GM19025 (cell line): Measurements from ENCODE around the gene ANXA4.
A peak's percentile ranks its signal among the peaks of the same experiment; 100 is the strongest.
"Not testable (repeated sequence)": the region's sequence is repeated elsewhere in the genome, so short reads cannot be mapped to it uniquely, and the experiment has no call there.

Experiments
- ATAC-seq: cut with Tn5 transposase; IDR thresholded peaks from one replicate; pipeline ENCODE4 v1.9.1; 2021; ENCODE audit warnings: mild to moderate bottlenecking, low read depth, moderate library complexity; ENCODE audit not compliant: unreplicated experiment

The ANXA4 gene

GRCh38 chr2:69718338-69718965, 23.5 kb upstream of the ANXA4 start:
- ATAC-seq: no peak

DNA sequence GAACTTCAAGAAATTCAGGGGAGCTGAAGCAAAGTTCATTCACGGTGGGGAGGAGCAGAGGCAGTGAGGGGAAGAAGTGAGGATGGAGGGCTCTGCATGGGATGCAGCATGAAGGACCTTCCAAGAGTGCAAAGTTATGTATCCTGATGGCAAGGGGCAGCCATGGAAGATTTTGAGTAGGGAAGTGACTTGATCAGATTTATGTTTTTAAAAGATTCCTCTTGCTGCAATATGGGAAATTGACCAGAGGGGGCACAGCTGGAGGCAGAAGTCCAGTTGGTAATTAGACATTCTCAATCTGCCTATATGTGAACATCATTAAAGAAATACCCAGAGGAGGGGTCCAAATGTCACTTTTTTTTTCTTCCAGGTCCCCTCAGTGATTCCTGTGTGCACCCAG, 21.5 kb upstream of the ANXA4 start:
- ATAC-seq: no peak

GRCh38 chr2:69721022-69721421, 20.9 kb upstream of the ANXA4 start:
- no peak for ATAC-seq

GRCh38 chr2:69723791-69724190, 18.1 kb upstream of the ANXA4 start:
- ATAC-seq: no peak

- ATAC-seq: no peak
These were observed 17.3 kb upstream of the ANXA4 start for GRCh38 chr2:69724540-69725159.

DNA sequence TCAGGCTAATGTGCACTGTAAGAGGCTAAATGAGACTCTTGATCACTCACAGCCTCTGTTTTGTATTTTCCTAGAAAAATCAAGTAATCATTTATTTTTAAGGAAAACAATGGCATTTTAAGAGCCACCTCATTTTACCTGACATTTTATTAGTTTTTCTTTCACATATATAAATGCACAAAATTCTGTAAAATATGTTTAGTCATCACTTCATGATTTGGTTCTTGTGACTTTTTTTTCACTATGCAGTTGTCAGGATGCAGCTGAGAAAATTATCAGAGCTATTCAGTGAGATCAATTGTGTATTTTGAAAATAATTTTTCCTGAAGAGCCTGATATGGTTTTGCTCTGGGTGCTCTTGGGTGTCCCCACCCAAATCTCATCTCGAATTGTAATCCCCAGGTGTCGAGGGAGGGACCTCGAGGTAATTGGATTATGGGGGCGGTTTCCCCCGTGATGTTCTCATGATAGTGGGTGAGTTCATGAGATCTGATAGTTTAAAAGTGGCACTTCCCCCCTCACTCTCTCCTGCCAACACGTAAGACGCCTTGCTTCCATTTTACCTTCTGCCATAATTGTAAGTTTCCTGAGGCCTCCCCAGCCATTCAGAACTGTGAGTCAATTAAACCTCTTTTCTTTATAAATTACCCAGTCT, 16.1 kb upstream of the ANXA4 start:
- no peak for ATAC-seq

DNA sequence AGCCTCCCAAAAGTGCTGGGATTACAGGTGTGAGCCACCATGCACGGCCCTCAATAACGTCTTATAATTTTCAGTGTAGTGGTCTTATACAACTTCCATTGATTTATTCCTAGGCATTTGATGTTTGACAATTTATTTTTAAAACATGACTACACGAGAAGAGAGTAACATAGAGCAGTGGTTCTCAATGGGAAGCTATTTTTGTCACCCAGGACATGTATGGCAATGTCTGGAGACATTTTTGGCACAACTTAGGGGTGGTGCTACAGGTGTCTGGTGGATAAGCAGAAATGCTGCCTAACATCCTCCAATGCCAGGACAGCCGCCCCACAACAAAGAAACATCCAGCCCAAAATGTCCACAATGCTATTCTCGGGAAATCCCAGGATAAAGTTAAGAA, 12.7 kb upstream of the ANXA4 start:
- ATAC-seq: no peak

DNA sequence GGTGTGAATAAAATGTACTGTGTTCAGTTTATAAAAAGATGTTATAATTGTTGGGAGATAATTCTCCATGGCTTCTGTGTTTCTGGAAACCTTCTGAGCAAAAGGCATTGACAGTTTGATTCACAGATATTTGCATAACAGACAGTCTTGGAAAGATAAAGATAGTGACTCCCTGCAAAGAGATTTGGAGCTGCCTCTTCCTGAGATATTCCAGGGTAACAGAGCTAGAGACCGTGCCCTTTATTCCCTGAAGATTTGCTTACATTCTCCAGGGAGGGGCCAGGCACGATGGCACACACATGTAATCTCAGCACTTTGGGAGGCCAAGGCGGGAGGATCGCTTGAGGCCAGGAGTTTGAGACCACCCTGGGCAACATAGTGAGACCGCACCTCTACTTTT, 12.2 kb upstream of the ANXA4 start:
- ATAC-seq: no peak

GRCh38 chr2:69731147-69731970, 10.6 kb upstream of the ANXA4 start:
- no peak for ATAC-seq

DNA sequence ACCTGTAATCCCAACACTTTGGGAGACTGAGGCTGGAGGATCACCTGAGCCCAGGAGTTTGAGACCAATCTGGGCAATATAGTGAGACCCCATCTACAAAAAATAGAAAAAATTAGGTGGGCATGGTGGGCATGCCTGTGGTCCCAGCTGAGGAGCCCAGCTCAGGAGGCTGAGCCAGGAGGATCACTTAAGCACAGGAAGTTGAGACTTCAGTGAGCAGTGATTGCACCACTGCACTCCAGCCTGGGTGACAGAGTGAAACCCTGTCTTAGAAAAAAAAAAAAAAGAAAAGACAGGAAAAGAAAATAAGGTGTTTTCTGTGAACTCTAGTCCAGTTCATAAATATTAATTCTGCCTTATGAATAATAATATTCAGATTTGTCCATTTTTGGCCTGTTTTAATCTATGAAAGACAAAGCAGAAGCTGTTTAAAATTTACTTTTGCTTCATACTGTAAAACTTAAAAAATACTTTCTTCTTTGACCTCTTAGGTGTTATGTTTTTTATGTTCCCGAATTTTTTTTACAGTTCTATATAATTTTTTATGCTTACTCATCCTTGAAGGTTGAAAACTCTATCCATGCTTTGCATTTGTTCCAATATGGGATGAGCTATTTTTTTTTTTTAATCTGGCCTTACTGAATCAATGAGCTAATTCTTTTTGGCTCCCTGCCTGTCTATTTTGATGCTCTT, 8.4 kb upstream of the ANXA4 start:
- ATAC-seq: no peak

- ATAC-seq: no peak
These were observed 7.8 kb upstream of the ANXA4 start for GRCh38 chr2:69734035-69734611.

GRCh38 chr2:69734854-69735544, 6.9 kb upstream of the ANXA4 start:
- no peak for ATAC-seq

GRCh38 chr2:69735686-69736085, 6.2 kb upstream of the ANXA4 start:
- no peak for ATAC-seq

GRCh38 chr2:69738149-69738548, 3.8 kb upstream of the ANXA4 start:
- ATAC-seq: not testable (repeated sequence)

DNA sequence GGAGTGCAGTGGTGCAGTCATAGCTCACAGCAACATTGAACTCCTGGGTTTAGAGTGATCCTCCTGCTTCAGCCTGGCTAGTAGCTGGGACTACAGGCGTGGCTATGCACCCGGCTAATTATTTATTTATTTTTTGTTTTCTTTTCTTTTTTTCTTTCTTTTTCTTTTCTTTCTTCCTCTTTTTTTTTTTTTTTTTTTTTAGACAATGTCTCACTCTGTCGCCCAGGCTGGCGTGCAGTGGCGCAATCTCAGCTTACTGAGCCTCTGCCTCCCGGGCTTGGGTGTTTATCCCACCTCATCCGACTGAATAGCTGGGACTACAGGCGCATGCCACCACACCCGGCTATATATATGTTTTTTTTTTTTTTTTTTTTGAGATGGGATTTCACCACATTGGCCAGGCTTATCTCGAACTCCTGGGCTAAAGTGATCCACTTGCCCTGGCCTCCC, 1.4 kb upstream of the ANXA4 start:
- ATAC-seq: no peak

DNA sequence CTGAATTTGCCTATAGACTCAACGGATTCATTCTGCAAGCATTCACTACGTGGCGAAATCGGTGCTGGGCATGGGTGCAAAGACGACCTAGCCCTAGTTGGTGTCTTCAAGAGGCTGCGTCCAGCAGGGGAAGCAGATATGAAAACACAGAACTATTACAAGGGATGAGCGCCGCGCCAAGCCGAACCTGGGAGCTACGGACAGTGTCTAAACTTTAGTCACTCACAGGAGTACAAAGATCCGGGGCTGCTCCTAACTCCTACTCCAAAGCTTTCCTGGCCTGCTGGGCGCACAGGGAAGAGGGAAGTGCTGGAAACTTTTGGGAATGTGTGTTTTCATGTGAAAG, 732 bp upstream of the ANXA4 start:
- ATAC-seq: no peak

- ATAC-seq: peak; percentile 42
These were observed 503 bp downstream of the ANXA4 start for GRCh38 chr2:69742322-69742952.

DNA sequence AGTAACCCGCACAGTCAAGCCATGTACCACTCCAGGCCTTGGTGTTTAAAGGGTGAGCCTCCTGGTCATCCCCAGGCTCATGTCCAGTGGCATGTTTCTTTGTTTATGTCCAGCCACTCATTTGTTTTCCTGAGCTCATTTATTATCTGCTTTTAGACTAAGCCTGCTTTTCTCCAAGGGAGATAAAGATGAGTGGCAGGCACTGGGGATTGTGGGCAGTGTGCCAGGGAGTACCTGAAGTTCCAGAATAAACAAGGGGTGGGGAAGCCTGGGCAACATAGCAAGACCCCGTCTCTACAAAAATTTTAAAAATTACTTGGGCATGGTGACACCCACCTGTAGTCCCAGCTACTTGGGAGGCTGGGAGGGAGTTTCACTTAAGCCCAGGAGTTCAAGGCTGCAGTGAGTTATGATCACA, 1.9 kb downstream of the ANXA4 start:
- no peak for ATAC-seq

DNA sequence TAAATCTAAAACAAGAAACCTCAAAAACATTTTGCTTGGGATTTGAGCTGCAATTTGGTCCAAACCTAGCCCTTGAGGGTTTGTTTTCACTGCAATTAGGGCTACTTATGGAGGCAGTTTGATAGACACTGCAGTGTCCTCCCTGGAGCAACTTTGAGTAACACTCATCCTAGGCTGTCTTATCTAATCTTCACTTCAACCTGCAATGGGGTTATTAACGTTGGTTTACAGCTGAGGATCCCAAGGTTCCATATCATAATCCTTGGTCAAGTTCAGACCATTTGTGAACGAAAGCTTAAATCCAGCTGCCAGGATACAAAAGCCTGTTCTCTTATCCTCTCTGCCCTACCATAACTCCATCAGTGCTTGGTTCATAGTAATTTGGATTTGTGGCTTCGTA, 2.5 kb downstream of the ANXA4 start:
- ATAC-seq: no peak
